Measurements from ENCODE around the gene IMPDH1.

Gene IMPDH1

GRCh38 chr7:128350708-128351295 is 59.0 kb downstream of the IMPDH1 start:
- Histone ChIP-seq H3K27me3 (peaks cover 0 to 54% of the 10 kb centered on the region in 2 donors), H3K9me3 (no peaks in the 10 kb centered on the region), H3K4me3 (peak overlapping the region in 1 of 2 donors; percentile 53), H3K36me3 (no peaks in the 10 kb centered on the region), H3K4me1 (peaks cover 0 to 16% (median 14%) of the 10 kb centered on the region in 4 donors), H3K27ac (no peak overlapping the region)
- TF ChIP-seq CTCF (IDR thresholded peaks at IDR 0.05): no peak
- DNase-seq: no peak
- intact Hi-C loops (cut with DNase I; ENCODE audit: low total_unique reads): loop anchor here (2.0 kb wide), 1 partner anchor 958 kb away; the partner anchor contains the start of gene ZNF800

- intact Hi-C loops (cut with DNase I; ENCODE audit: low total_unique reads): loop anchor here (2.0 kb wide), 1 partner anchor 37 kb away; no protein-coding TSS in a partner anchor
- H3K27ac ChIP-seq: no peak overlapping the region
- no peak for TF ChIP-seq CTCF (IDR thresholded peaks at IDR 0.05)
- H3K4me1 ChIP-seq: peaks cover 0 to 16% (median 14%) of the 10 kb centered on the region in 4 donors
- no peak overlapping the region for H3K4me3 ChIP-seq
- DNase-seq: no peak
- no peaks in the 10 kb centered on the region for H3K9me3 ChIP-seq
- peaks cover 0 to 40% of the 10 kb centered on the region in 2 donors for H3K27me3 ChIP-seq
- H3K36me3 ChIP-seq: no peaks in the 10 kb centered on the region
These were observed 60.3 kb downstream of the IMPDH1 start for GRCh38 chr7:128349466-128349825.

- peak; percentile 44 to 59 for TF ChIP-seq CTCF (IDR thresholded peaks at IDR 0.05)
- no peak overlapping the region for H3K27ac ChIP-seq
- no peak overlapping the region for H3K4me3 ChIP-seq
- peaks cover 0 to 21% (median 18%) of the 10 kb centered on the region in 4 donors for H3K4me1 ChIP-seq
- H3K9me3 ChIP-seq: no peaks in the 10 kb centered on the region
- H3K36me3 ChIP-seq: no peaks in the 10 kb centered on the region
- peaks cover 0 to 24% of the 10 kb centered on the region in 2 donors for H3K27me3 ChIP-seq
- intact Hi-C loops (cut with DNase I; ENCODE audit: low total_unique reads): loop anchor here (2.0 kb wide), 1 partner anchor 39 kb away; no protein-coding TSS in a partner anchor
- no peak for DNase-seq
These were observed 62.1 kb downstream of the IMPDH1 start for GRCh38 chr7:128347647-128348097.

GRCh38 chr7:128344431-128344774 is 65.4 kb downstream of the IMPDH1 start:
- Histone ChIP-seq H3K36me3 (peaks cover 0 to 2% (median 0%) of the 10 kb centered on the region in 3 donors), H3K27me3 (no peaks in the 10 kb centered on the region), H3K4me3 (no peak overlapping the region), H3K9me3 (no peaks in the 10 kb centered on the region), H3K4me1 (peaks cover 0 to 23% (median 18%) of the 10 kb centered on the region in 4 donors), H3K27ac (peak overlapping the region in 1 of 2 donors; percentile 78)
- TF ChIP-seq CTCF (IDR thresholded peaks at IDR 0.05): no peak
- intact Hi-C loops (cut with DNase I; ENCODE audit: low total_unique reads): no loop called here
- DNase-seq: no peak

- TF ChIP-seq CTCF (IDR thresholded peaks at IDR 0.05): no peak
- Histone ChIP-seq H3K9me3 (no peaks in the 10 kb centered on the region), H3K27me3 (no peaks in the 10 kb centered on the region), H3K36me3 (peaks cover under 1 to 8% (median 4%) of the 10 kb centered on the region in 3 donors), H3K27ac (peak within 1 kb of the TSS; percentile 76 to 78), H3K4me3 (peak within 1 kb of the TSS; percentile 64 to 72), H3K4me1 (peaks cover 0 to 23% (median 18%) of the 10 kb centered on the region in 4 donors)
- intact Hi-C loops (cut with DNase I; ENCODE audit: low total_unique reads): no loop called here
- peak; percentile 87 to 92 for DNase-seq
These were observed 66.0 kb downstream of the IMPDH1 start, which contains the start of gene RBM28 for GRCh38 chr7:128343554-128344430. TSS of gene RBM28 (minus strand) at chr7:128343908. CDS start at chr7:128343793, 115 bp downstream.
